HG03575 (cell line): ENCODE results near the gene GRID2IP.

ENCODE experiments used
- ATAC-seq: cut with Tn5 transposase; IDR thresholded peaks from one replicate; pipeline ENCODE4 v1.9.1; 2021; ENCODE audit not compliant: unreplicated experiment, insufficient number of reproducible peaks, low FRiP score; ENCODE audit errors: extremely low read depth

The GRID2IP gene

GRCh38 chr7:6529643-6530042 lies 21.6 kb downstream of the GRID2IP start:
- no peak for ATAC-seq

GRCh38 chr7:6528401-6529130 lies 22.7 kb downstream of the GRID2IP start:
- ATAC-seq, result no peak

GRCh38 chr7:6526997-6527378 lies 24.3 kb downstream of the GRID2IP start:
- ATAC-seq, result no peak

- ATAC-seq, result no peak
These were observed 30.9 kb downstream of the GRID2IP start for GRCh38 chr7:6520163-6520981.

- ATAC-seq, result no peak
These were observed 34.8 kb downstream of the GRID2IP start for GRCh38 chr7:6516387-6516983.

- no peak for ATAC-seq
These were observed 37.7 kb downstream of the GRID2IP start for GRCh38 chr7:6513541-6513940.

GRCh38 chr7:6512892-6513291 lies 38.4 kb downstream of the GRID2IP start:
- ATAC-seq, result no peak

- ATAC-seq, result no peak
These were observed 40.7 kb downstream of the GRID2IP start for GRCh38 chr7:6510476-6511133.

- ATAC-seq, result no peak
These were observed 42.3 kb downstream of the GRID2IP start for GRCh38 chr7:6508950-6509349.

- ATAC-seq, result no peak
These were observed 42.7 kb downstream of the GRID2IP start for GRCh38 chr7:6508539-6508938.

- ATAC-seq, result no peak
These were observed 43.4 kb downstream of the GRID2IP start for GRCh38 chr7:6507906-6508305.

- ATAC-seq, result no peak
These were observed 45.3 kb downstream of the GRID2IP start for GRCh38 chr7:6505685-6506559.

- ATAC-seq, result no peak
These were observed 46.3 kb downstream of the GRID2IP start for GRCh38 chr7:6504996-6505395.

- ATAC-seq, result no peak
These were observed 48.4 kb downstream of the GRID2IP start for GRCh38 chr7:6502886-6503285.

GRCh38 chr7:6501586-6502564 lies 49.4 kb downstream of the GRID2IP start:
- ATAC-seq, result no peak

GRCh38 chr7:6500691-6501090 lies 50.6 kb downstream of the GRID2IP start:
- ATAC-seq, result no peak

- ATAC-seq, result no peak
These were observed 53.3 kb downstream of the GRID2IP start for GRCh38 chr7:6497994-6498393.

GRCh38 chr7:6497637-6497905 lies 53.7 kb downstream of the GRID2IP start:
- no peak for ATAC-seq
